GM12891 (cell line): ENCODE measurements around the gene FGD5.

Experiments used
- DNase-seq: peaks from one replicate; pipeline ENCODE4 v3.0.0; 2011; ENCODE audit warnings: low spot score; ENCODE audit not compliant: insufficient read length
- FAIRE-seq: peaks from 2 replicates; lab custom pipeline; 2011; peaks lifted over from hg19 to GRCh38; lab: Jason Lieb, UNC
- PAX5 ChIP-seq: IDR thresholded peaks from 2 replicates; pipeline ENCODE4 v1.6.1; 2011; ENCODE audit warnings: low read length, moderate library complexity, mild to moderate bottlenecking; ENCODE audit not compliant: insufficient read depth, severe bottlenecking
- POLR2A ChIP-seq: IDR thresholded peaks from 2 replicates; pipeline ENCODE4 v1.6.1; 2011; ENCODE audit warnings: low read depth, low read length, control low read depth
- POLR2AphosphoS5 ChIP-seq: IDR thresholded peaks from 2 replicates; pipeline ENCODE4 v1.6.1; 2011; ENCODE audit warnings: low read depth, low read length, control low read depth
- POU2F2 ChIP-seq: IDR thresholded peaks from 2 replicates; pipeline ENCODE4 v1.6.1; 2011; ENCODE audit warnings: low read depth, mild to moderate bottlenecking, control low read depth, low read length, moderate library complexity
- SPI1 ChIP-seq: IDR thresholded peaks from 2 replicates; pipeline ENCODE4 v1.6.1; 2011; ENCODE audit warnings: low read depth, low read length, control low read depth
- TAF1 ChIP-seq: IDR thresholded peaks from 2 replicates; pipeline ENCODE4 v1.6.1; 2011; ENCODE audit warnings: low read depth, low read length, control low read depth

FGD5 gene

GRCh38 chr3:14920536-14920935, 101.8 kb downstream of the FGD5 start:
- TF ChIP-seq TAF1, result no peak
- no peak for TF ChIP-seq POU2F2
- TF ChIP-seq POLR2AphosphoS5, result no peak
- no peak for TF ChIP-seq PAX5
- no peak for TF ChIP-seq POLR2A
- TF ChIP-seq SPI1, result no peak
- no peak for FAIRE-seq

GRCh38 chr3:14921034-14921616, 102.4 kb downstream of the FGD5 start:
- peak; percentile 91 for FAIRE-seq
- TF ChIP-seq PAX5, result no peak
- no peak for TF ChIP-seq POLR2A
- no peak for TF ChIP-seq TAF1
- TF ChIP-seq SPI1, result no peak
- DNase-seq, result peak; percentile 77

More at GRCh38 chr3:14920536-14920935, 101.8 kb downstream of the FGD5 start:
- DNase-seq, result no peak

- DNase-seq (no peak), FAIRE-seq (no peak)
- TF ChIP-seq POLR2AphosphoS5 (no peak), POU2F2 (no peak), POLR2A (no peak), TAF1 (no peak), SPI1 (no peak), PAX5 (no peak)
These were observed 103.3 kb downstream of the FGD5 start for GRCh38 chr3:14921811-14922705.

- no peak for DNase-seq
- FAIRE-seq, result no peak
These were observed 104.1 kb downstream of the FGD5 start for GRCh38 chr3:14922863-14923262.

GRCh38 chr3:14923476-14923875, 104.7 kb downstream of the FGD5 start:
- DNase-seq (no peak), FAIRE-seq (no peak)
- TF ChIP-seq PAX5 (no peak), TAF1 (no peak), POLR2AphosphoS5 (no peak), SPI1 (no peak), POU2F2 (no peak), POLR2A (no peak)

More at GRCh38 chr3:14922863-14923262, 104.1 kb downstream of the FGD5 start:
- TF ChIP-seq POLR2A, result no peak
- TF ChIP-seq TAF1, result no peak
- TF ChIP-seq SPI1, result no peak
- TF ChIP-seq POU2F2, result no peak
- TF ChIP-seq POLR2AphosphoS5, result no peak
- no peak for TF ChIP-seq PAX5

GRCh38 chr3:14925729-14926591, 107.2 kb downstream of the FGD5 start:
- TF ChIP-seq TAF1 (no peak), POLR2AphosphoS5 (no peak), POLR2A (no peak), SPI1 (no peak), PAX5 (no peak), POU2F2 (no peak)
- FAIRE-seq (peak; percentile 75), DNase-seq (no peak)

- TF ChIP-seq TAF1, result no peak
- TF ChIP-seq POU2F2, result no peak
- no peak for TF ChIP-seq PAX5
- TF ChIP-seq POLR2AphosphoS5, result no peak
- TF ChIP-seq POLR2A, result no peak
- no peak for TF ChIP-seq SPI1
- FAIRE-seq, result no peak
- no peak for DNase-seq
These were observed 107.8 kb downstream of the FGD5 start for GRCh38 chr3:14926592-14926991.

- TF ChIP-seq PAX5 (no peak), SPI1 (no peak), POU2F2 (no peak), POLR2A (no peak), POLR2AphosphoS5 (no peak), TAF1 (no peak)
- FAIRE-seq (no peak), DNase-seq (no peak)
These were observed 108.5 kb downstream of the FGD5 start for GRCh38 chr3:14927308-14927707.

- no peak for FAIRE-seq
- TF ChIP-seq PAX5 (no peak), POLR2A (no peak), POU2F2 (no peak), SPI1 (peak; percentile 40; the same call in 1 of the 2 replicates)
- no peak for DNase-seq
These were observed 110.7 kb downstream of the FGD5 start for GRCh38 chr3:14929310-14930074.
